Gastroesophageal sphincter (tissue), 3 donors: ENCODE results near the gene ATP6V0C.

ENCODE experiments used
- CTCF ChIP-seq, 4 experiments: fragments of 200-600 bp in 2 of 4; fragments of 450-650 bp in 2 of 4; sonication (generic) in 1 of 4; IDR thresholded peaks; one replicate each; pipeline ENCODE4 v1.5.1; 2017 to 2019; ENCODE audit warnings: antibody characterized with exemption in 4 of 4, mild to moderate bottlenecking in 2 of 4, moderate library complexity in 2 of 4
- EP300 ChIP-seq: sonication (generic); formaldehyde crosslinking; IDR thresholded peaks from one replicate; pipeline ENCODE4 v1.6.1; 2017; ENCODE audit warnings: antibody characterized with exemption, mild to moderate bottlenecking
- POLR2A ChIP-seq, 2 donors: fragments of 450-650 bp; IDR thresholded peaks; one replicate each; pipeline ENCODE4 v1.6.1; 2017; ENCODE audit warnings: antibody characterized with exemption in 2 of 2, mild to moderate bottlenecking in 2 of 2, moderate library complexity in 1 of 2
- POLR2AphosphoS5 ChIP-seq: sonication (generic); formaldehyde crosslinking; IDR thresholded peaks from one replicate; pipeline ENCODE4 v1.6.1; 2017; ENCODE audit warnings: antibody characterized with exemption

GRCh38 chr16:2495041-2495440 lies 18.7 kb upstream of the ATP6V0C start:
- TF ChIP-seq CTCF (IDR thresholded peaks at IDR 0.05) (no peak), POLR2A (IDR thresholded peaks at IDR 0.05) (no peak), POLR2AphosphoS5 (no peak), EP300 (no peak)
